ENCODE results near the gene ZXDC.
A peak's percentile ranks its signal among the peaks of the same experiment; 100 is the strongest.

The ZXDC gene

GRCh38 chr3:126499401-126499800 lies 23.7 kb upstream of the ZXDC start:
- DNase-seq (ENCODE audit: insufficient read length, low spot score) = no peak
- no peak for FAIRE-seq
- TF ChIP-seq PAX5 (IDR thresholded peaks at IDR 0.05; ENCODE audit: insufficient read depth, low read length, severe bottlenecking) (no peak), POU2F2 (IDR thresholded peaks at IDR 0.05; ENCODE audit: low read depth, low read length) (no peak), POLR2A (IDR thresholded peaks at IDR 0.05; ENCODE audit: low read depth, low read length) (no peak), TAF1 (IDR thresholded peaks at IDR 0.05; ENCODE audit: low read depth, low read length) (no peak), POLR2AphosphoS5 (IDR thresholded peaks at IDR 0.05; ENCODE audit: low read depth, low read length) (no peak), SPI1 (IDR thresholded peaks at IDR 0.05; ENCODE audit: low read depth, low read length) (no peak)

GRCh38 chr3:126498929-126499328 lies 23.2 kb upstream of the ZXDC start:
- DNase-seq (ENCODE audit: insufficient read length, low spot score) (no peak), FAIRE-seq (no peak)
- no peak for TF ChIP-seq SPI1 (IDR thresholded peaks at IDR 0.05; ENCODE audit: low read depth, low read length)
- TF ChIP-seq PAX5 (IDR thresholded peaks at IDR 0.05; ENCODE audit: insufficient read depth, low read length, severe bottlenecking) = no peak
- TF ChIP-seq POLR2A (IDR thresholded peaks at IDR 0.05; ENCODE audit: low read depth, low read length) = no peak
- no peak for TF ChIP-seq POU2F2 (IDR thresholded peaks at IDR 0.05; ENCODE audit: low read depth, low read length)
- no peak for TF ChIP-seq POLR2AphosphoS5 (IDR thresholded peaks at IDR 0.05; ENCODE audit: low read depth, low read length)
- TF ChIP-seq TAF1 (IDR thresholded peaks at IDR 0.05; ENCODE audit: low read depth, low read length) = no peak

GRCh38 chr3:126498461-126498860 lies 22.8 kb upstream of the ZXDC start:
- FAIRE-seq (no peak), DNase-seq (ENCODE audit: insufficient read length, low spot score) (no peak)
- no peak for TF ChIP-seq POU2F2 (IDR thresholded peaks at IDR 0.05; ENCODE audit: low read depth, low read length)
- no peak for TF ChIP-seq TAF1 (IDR thresholded peaks at IDR 0.05; ENCODE audit: low read depth, low read length)
- no peak for TF ChIP-seq POLR2AphosphoS5 (IDR thresholded peaks at IDR 0.05; ENCODE audit: low read depth, low read length)
- TF ChIP-seq PAX5 (IDR thresholded peaks at IDR 0.05; ENCODE audit: insufficient read depth, low read length, severe bottlenecking) = no peak
- no peak for TF ChIP-seq SPI1 (IDR thresholded peaks at IDR 0.05; ENCODE audit: low read depth, low read length)
- TF ChIP-seq POLR2A (IDR thresholded peaks at IDR 0.05; ENCODE audit: low read depth, low read length) = no peak

GRCh38 chr3:126497956-126498355 lies 22.3 kb upstream of the ZXDC start:
- no peak for TF ChIP-seq SPI1 (IDR thresholded peaks at IDR 0.05; ENCODE audit: low read depth, low read length)
- TF ChIP-seq POLR2AphosphoS5 (IDR thresholded peaks at IDR 0.05; ENCODE audit: low read depth, low read length) = no peak
- FAIRE-seq (no peak), DNase-seq (ENCODE audit: insufficient read length, low spot score) (no peak)

GRCh38 chr3:126496894-126497850 lies 21.5 kb upstream of the ZXDC start:
- TF ChIP-seq POLR2A (IDR thresholded peaks at IDR 0.05; ENCODE audit: low read depth, low read length) = no peak
- TF ChIP-seq SPI1 (IDR thresholded peaks at IDR 0.05; ENCODE audit: low read depth, low read length) = 0 out of 2 replicates have a peak, but pooled peaks have one; percentile 1
- TF ChIP-seq PAX5 (IDR thresholded peaks at IDR 0.05; ENCODE audit: insufficient read depth, low read length, severe bottlenecking) = no peak
- no peak for TF ChIP-seq POLR2AphosphoS5 (IDR thresholded peaks at IDR 0.05; ENCODE audit: low read depth, low read length)
- no peak for TF ChIP-seq TAF1 (IDR thresholded peaks at IDR 0.05; ENCODE audit: low read depth, low read length)
- DNase-seq (ENCODE audit: insufficient read length, low spot score) (no peak), FAIRE-seq (no peak)

GRCh38 chr3:126495786-126496185 lies 20.1 kb upstream of the ZXDC start:
- no peak for FAIRE-seq
- TF ChIP-seq SPI1 (IDR thresholded peaks at IDR 0.05; ENCODE audit: low read depth, low read length) (no peak), POU2F2 (IDR thresholded peaks at IDR 0.05; ENCODE audit: low read depth, low read length) (no peak), PAX5 (IDR thresholded peaks at IDR 0.05; ENCODE audit: insufficient read depth, low read length, severe bottlenecking) (no peak), POLR2AphosphoS5 (IDR thresholded peaks at IDR 0.05; ENCODE audit: low read depth, low read length) (no peak), TAF1 (IDR thresholded peaks at IDR 0.05; ENCODE audit: low read depth, low read length) (no peak), POLR2A (IDR thresholded peaks at IDR 0.05; ENCODE audit: low read depth, low read length) (no peak)
- no peak for DNase-seq (ENCODE audit: insufficient read length, low spot score)

- TF ChIP-seq POLR2AphosphoS5 (IDR thresholded peaks at IDR 0.05; ENCODE audit: low read depth, low read length) = no peak
- TF ChIP-seq TAF1 (IDR thresholded peaks at IDR 0.05; ENCODE audit: low read depth, low read length) = no peak
- no peak for TF ChIP-seq POU2F2 (IDR thresholded peaks at IDR 0.05; ENCODE audit: low read depth, low read length)
- no peak for TF ChIP-seq PAX5 (IDR thresholded peaks at IDR 0.05; ENCODE audit: insufficient read depth, low read length, severe bottlenecking)
- TF ChIP-seq POLR2A (IDR thresholded peaks at IDR 0.05; ENCODE audit: low read depth, low read length) = no peak
- TF ChIP-seq SPI1 (IDR thresholded peaks at IDR 0.05; ENCODE audit: low read depth, low read length) = no peak
- DNase-seq (ENCODE audit: insufficient read length, low spot score) (no peak), FAIRE-seq (no peak)
These were observed 19.2 kb upstream of the ZXDC start for GRCh38 chr3:126494970-126495230.

GRCh38 chr3:126494204-126494969 lies 18.7 kb upstream of the ZXDC start:
- no peak for TF ChIP-seq POU2F2 (IDR thresholded peaks at IDR 0.05; ENCODE audit: low read depth, low read length)
- no peak for TF ChIP-seq PAX5 (IDR thresholded peaks at IDR 0.05; ENCODE audit: insufficient read depth, low read length, severe bottlenecking)
- no peak for TF ChIP-seq POLR2A (IDR thresholded peaks at IDR 0.05; ENCODE audit: low read depth, low read length)
- no peak for TF ChIP-seq POLR2AphosphoS5 (IDR thresholded peaks at IDR 0.05; ENCODE audit: low read depth, low read length)
- no peak for TF ChIP-seq SPI1 (IDR thresholded peaks at IDR 0.05; ENCODE audit: low read depth, low read length)
- no peak for TF ChIP-seq TAF1 (IDR thresholded peaks at IDR 0.05; ENCODE audit: low read depth, low read length)
- DNase-seq (ENCODE audit: insufficient read length, low spot score) (no peak), FAIRE-seq (no peak)

- no peak for DNase-seq (ENCODE audit: insufficient read length, low spot score)
- FAIRE-seq = no peak
- TF ChIP-seq POLR2A (IDR thresholded peaks at IDR 0.05; ENCODE audit: low read depth, low read length) (no peak), POU2F2 (IDR thresholded peaks at IDR 0.05; ENCODE audit: low read depth, low read length) (no peak), TAF1 (IDR thresholded peaks at IDR 0.05; ENCODE audit: low read depth, low read length) (no peak), POLR2AphosphoS5 (IDR thresholded peaks at IDR 0.05; ENCODE audit: low read depth, low read length) (no peak), SPI1 (IDR thresholded peaks at IDR 0.05; ENCODE audit: low read depth, low read length) (no peak), PAX5 (IDR thresholded peaks at IDR 0.05; ENCODE audit: insufficient read depth, low read length, severe bottlenecking) (no peak)
These were observed 18.0 kb upstream of the ZXDC start for GRCh38 chr3:126493739-126494138.

All from GM12891 (cell line).